ENCODE data around the gene ACSM6.

The ACSM6 gene

DNA sequence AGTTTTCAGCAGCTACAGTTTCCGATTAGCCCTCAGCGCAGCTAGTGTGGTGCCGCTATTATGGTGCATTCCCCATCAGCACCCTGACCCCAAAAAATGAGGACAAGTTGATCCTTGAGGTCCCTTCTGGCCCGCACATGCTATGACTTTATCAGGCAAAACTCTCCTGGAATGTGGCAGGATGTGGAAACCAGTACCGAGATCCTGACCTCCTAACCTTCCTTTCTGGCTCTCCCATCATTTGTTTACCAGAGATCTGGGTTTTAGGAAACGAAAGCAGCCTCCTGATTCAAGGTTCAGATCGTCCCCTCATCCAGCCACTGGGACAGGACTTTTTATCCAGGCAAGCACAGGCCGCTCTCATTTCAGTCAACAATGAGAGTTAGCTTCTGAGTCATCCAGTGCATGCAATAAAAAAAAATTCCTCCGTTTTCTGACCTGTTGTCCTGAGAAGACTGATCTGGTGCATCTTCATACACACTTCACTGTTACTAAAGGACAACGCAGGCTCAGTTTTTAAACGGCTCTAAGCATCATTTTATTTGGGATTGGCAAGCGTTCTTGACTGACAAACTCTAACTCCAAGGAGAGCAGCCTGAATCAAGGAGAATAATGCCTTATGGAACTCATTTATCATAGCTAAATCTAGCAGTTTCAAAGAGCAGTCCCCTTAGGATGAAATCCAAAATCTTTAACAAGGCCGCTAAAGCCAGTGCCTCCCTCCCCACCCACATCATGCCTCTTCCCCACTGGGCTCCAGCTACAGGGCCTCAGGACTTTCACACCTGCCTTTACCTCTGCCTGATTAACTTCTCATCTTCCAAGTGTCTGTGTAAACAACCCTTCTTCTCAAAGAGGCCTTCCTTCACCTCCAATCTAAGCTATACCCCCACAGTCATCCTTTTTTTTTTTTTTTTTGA, 79.6 kb downstream of the ACSM6 start:
- DNase-seq = no peak

DNA sequence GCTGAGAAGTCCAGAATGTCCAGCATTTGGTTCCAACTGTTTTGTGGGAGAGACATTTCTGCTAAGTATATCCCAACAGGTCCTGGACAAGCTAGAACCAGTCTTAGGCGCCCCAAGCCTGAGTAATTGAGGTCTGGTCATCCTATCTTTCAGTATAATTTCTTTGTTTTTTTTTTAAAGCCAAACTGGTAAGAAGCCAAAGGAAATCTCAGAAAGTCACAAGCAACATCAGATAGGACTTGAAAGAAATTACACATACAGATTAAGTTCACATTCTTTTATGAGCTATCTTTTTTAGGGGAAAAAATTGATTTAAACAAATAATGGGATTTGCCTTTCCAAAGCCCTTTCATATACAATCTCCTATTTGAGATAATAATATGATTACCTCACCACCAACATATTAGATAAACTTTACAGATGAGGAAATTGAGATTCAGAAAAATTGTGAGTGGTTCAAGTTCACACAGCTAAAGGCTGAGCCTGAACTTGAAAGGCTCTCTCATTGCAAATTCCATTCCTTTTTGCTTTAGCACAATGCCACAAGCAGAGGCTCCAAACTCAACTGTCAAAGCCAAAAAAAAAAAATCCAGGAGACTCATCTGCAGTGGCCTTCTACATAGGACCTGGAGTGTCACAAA, 81.8 kb downstream of the ACSM6 start:
- DNase-seq = no peak

DNA sequence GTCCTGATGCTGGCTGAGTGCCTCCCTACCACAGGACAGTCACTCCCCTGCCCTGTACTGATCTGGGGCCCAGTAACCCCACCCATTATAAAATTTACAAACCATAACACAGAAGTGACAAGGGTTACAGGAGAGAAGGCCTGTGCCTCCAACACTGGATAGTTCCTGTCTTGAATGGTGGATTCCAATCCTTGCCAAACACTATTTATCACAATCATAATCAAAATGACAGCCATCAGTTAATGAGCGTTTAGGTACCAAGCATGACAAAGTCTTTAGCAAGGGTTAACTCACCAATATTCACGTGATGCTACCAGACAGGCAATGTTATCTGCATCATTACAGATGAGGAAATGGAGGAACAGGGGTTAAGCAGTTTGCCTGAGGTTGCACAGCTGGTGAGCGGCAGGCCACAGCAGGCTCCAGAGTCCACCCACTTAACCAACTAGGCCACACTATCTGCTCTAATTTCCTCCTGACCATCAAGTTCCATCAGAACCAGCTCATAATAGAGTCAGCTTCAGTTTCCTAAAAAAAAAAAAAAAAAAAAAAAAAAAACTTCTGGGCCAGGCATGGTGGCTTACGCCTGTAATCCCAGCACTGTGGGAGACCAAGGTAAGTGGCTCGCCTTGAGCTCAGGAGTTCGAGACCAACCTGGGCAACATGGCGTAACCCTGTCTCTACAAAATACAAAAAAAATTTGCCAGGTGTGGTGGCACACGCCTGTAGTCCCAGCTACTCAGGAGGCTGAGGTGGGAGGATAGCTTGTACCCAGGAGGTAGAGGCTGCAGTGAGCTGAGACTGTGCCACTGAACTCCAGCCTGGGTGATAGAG, 82.5 kb downstream of the ACSM6 start:
- no peak for DNase-seq

- DNase-seq = no peak
Observed at GRCh38 chr10:95277201-95277570, 83.1 kb downstream of the ACSM6 start.

GRCh38 chr10:95277614-95278013, 83.6 kb downstream of the ACSM6 start:
- DNase-seq = no peak

All from NK-92 treated with Interleukin-12 subunit alpha and Interleukin-12 subunit beta, amount 100 ng/mL, for 24 hours (cell line).